Liver (tissue), 9 donors: Measurements from ENCODE around the gene EPB41L3. TPM values are rescaled to one million over a fixed set of nuclear protein-coding genes. Genes with fewer than 3 reads are reported as not detected.

Experiments used
- DNase-seq: peaks from one replicate; pipeline ENCODE4 v3.0.0-alpha.2; 2017; ENCODE audit warnings: low spot score
- H3K27ac ChIP-seq, 2 donors: one replicate each; pipeline ENCODE4 v1.7.0; 2013; ENCODE audit warnings: inconsistent platforms in 2 of 2, low read length in 2 of 2, control low read depth in 1 of 2, low read depth in 1 of 2, mild to moderate bottlenecking in 1 of 2
- H3K27me3 ChIP-seq, 4 donors: one replicate each; pipeline versions ENCODE4 v1.6.1 to v1.7.0; 2013; ENCODE audit warnings: low read length in 3 of 4, inconsistent platforms in 1 of 4, mild to moderate bottlenecking in 1 of 4, moderate library complexity in 1 of 4; ENCODE audit not compliant: control insufficient read depth in 4 of 4, insufficient read depth in 4 of 4
- H3K36me3 ChIP-seq, 4 donors: one replicate each; pipeline versions ENCODE4 v1.6.1 to v1.7.0; 2013; ENCODE audit warnings: low read length in 3 of 4, mild to moderate bottlenecking in 3 of 4, low read depth in 1 of 4, moderate library complexity in 1 of 4; ENCODE audit not compliant: control insufficient read depth in 4 of 4, insufficient read depth in 3 of 4
- H3K4me1 ChIP-seq, 4 donors: one replicate each; pipeline versions ENCODE4 v1.6.1 to v1.7.0; 2013; ENCODE audit warnings: low read length in 3 of 4, mild to moderate bottlenecking in 3 of 4, moderate library complexity in 1 of 4; ENCODE audit not compliant: control insufficient read depth in 4 of 4, insufficient read depth in 4 of 4
- H3K4me3 ChIP-seq, 3 donors: one replicate each; pipeline versions ENCODE4 v1.6.1 to v1.7.0; 2013; ENCODE audit warnings: low read length in 3 of 3, control low read depth in 1 of 3, low read depth in 1 of 3, mild to moderate bottlenecking in 1 of 3
- H3K9ac ChIP-seq, 2 donors: one replicate each; pipeline ENCODE4 v1.7.0; 2013; ENCODE audit warnings: low read length in 2 of 2, mild to moderate bottlenecking in 2 of 2, moderate library complexity in 2 of 2, control low read depth in 1 of 2, low read depth in 1 of 2
- H3K9me3 ChIP-seq, 4 donors: one replicate each; pipeline versions ENCODE4 v1.6.1 to v1.7.0; 2013; ENCODE audit warnings: low read length in 3 of 4; ENCODE audit not compliant: control insufficient read depth in 4 of 4
- ATF3 ChIP-seq: IDR thresholded peaks from 2 replicates; pipeline ENCODE4 v1.6.1; 2016; ENCODE audit warnings: antibody characterized with exemption
- CTCF ChIP-seq: fragments of 150-350 bp; IDR thresholded peaks from 2 replicates; pipeline ENCODE4 v1.5.1; 2017; ENCODE audit warnings: improper control_type of control experiment, low read depth, low read length; ENCODE audit not compliant: missing input control
- FOXA1 ChIP-seq: IDR thresholded peaks from 2 replicates; pipeline ENCODE4 v1.6.1; 2016; ENCODE audit warnings: antibody characterized with exemption
- FOXA2 ChIP-seq: IDR thresholded peaks from 2 replicates; pipeline ENCODE4 v1.6.1; 2016; ENCODE audit warnings: antibody characterized with exemption
- GABPA ChIP-seq, 2 donors: IDR thresholded peaks in 1 of 2; conservative IDR thresholded peaks in 1 of 2; 2 replicates each; pipeline ENCODE4 v1.6.1; 2016; ENCODE audit warnings: antibody characterized with exemption in 2 of 2, mild to moderate bottlenecking in 1 of 2, moderate library complexity in 1 of 2
- HNF4G ChIP-seq: IDR thresholded peaks from 2 replicates; pipeline ENCODE4 v1.6.1; 2016; ENCODE audit warnings: antibody characterized with exemption
- NR2F2 ChIP-seq: IDR thresholded peaks from 2 replicates; pipeline ENCODE4 v1.6.1; 2016; ENCODE audit warnings: antibody characterized with exemption
- RAD21 ChIP-seq, 2 donors: IDR thresholded peaks; 2 replicates each; pipeline ENCODE4 v1.6.1; 2016; ENCODE audit warnings: antibody characterized with exemption in 2 of 2, mild to moderate bottlenecking in 2 of 2
- RXRA ChIP-seq, 2 donors: IDR thresholded peaks; 2 replicates each; pipeline ENCODE4 v1.6.1; 2017 to 2018; ENCODE audit warnings: antibody characterized with exemption in 2 of 2, mild to moderate bottlenecking in 1 of 2
- SP1 ChIP-seq: IDR thresholded peaks from 2 replicates; pipeline ENCODE4 v1.6.1; 2018; ENCODE audit warnings: antibody characterized with exemption, mild to moderate bottlenecking
- TAF1 ChIP-seq: conservative IDR thresholded peaks from 2 replicates; pipeline ENCODE4 v1.6.1; 2016; ENCODE audit warnings: antibody characterized with exemption, mild to moderate bottlenecking
- YY1 ChIP-seq: IDR thresholded peaks from 2 replicates; pipeline ENCODE4 v1.6.1; 2016; ENCODE audit warnings: antibody characterized with exemption, mild to moderate bottlenecking
- WGBS: extraction: QIAGEN DNeasy Blood & Tissue Kit; methylation state at CpG from one replicate; pipeline ENCODE4 v1.1.7; 2013; 5-methylcytosine and 5-hydroxymethylcytosine counted together
- polyA plus RNA-seq, 2 donors: library from polyadenylated mRNA; stranded (reverse) in 1 of 2; unstranded in 1 of 2; fragments of 200-250 nt in 1 of 2; fragments of >200 nt in 1 of 2; fragmentation: Nextera tagmentation in 1 of 2; extraction: Ambion mirVana in 1 of 2; gene quantifications; one replicate each; pipeline versions ENCODE4 v1.2.1 to v1.2.3, GENCODE V29; 2013 to 2015
- total RNA-seq, 2 donors: library from RNA; depleted of rRNA; stranded (reverse); fragments of >200 nt; gene quantifications; one replicate each; pipeline ENCODE4 v1.2.3, GENCODE V29; 2014
- TF ChIP-seq, protein P1 (sequence below): IDR thresholded peaks from 2 replicates; pipeline ENCODE4 v1.6.1; 2016; ENCODE audit warnings: antibody characterized with exemption
- TF ChIP-seq, protein P2 (sequence below): IDR thresholded peaks from 2 replicates; pipeline ENCODE4 v1.6.1; 2016; ENCODE audit warnings: antibody characterized with exemption, mild to moderate bottlenecking
- donor health status: healthy.
- donor health status: healthy.
- donor health status: healthy.
- donor health status: healthy.
- donor health status: healthy.

Gene EPB41L3
- total and polyA plus RNA-seq, 4 donors, result 1.4 to 14.5 (median 5.1) TPM

DNA sequence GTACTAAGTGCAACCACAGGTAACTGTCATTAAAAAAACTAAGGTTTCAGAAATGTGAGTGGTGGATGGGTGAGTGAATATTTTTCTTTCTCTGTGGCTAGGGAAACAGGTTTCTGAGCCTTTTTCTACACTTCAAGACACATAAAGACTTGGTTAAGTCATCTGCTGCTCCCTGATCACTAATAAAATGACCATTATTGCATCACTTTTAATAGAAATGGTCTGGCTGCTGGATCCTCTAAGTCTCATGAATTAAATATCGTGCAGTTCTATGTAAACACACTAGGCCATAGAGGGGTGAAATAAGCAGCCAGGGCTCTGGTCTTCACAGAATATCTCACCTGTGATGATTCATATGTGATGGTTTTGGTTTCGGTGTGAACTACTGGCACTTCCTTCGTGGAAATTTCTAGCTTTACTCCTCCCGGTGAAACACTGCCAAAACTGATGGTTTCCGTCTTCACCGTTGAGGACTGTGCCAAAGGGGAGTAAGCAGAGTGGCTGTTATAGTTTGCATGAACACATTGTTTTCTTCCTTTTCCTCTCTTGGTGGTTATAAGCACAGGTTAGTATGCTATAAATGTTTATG, 147.8 kb downstream of the EPB41L3 start:
- Histone ChIP-seq H3K4me1 (no peaks in the 10 kb centered on the region), H3K4me3 (no peak overlapping the region), H3K36me3 (no peaks in the 10 kb centered on the region), H3K27ac (no peak overlapping the region), H3K9ac (no peak overlapping the region), H3K27me3 (no peaks in the 10 kb centered on the region), H3K9me3 (no peaks in the 10 kb centered on the region)
- DNase-seq, result no peak
- WGBS, result 93% methylated on average over 6 of the region's 6 CpGs
- no peak for TF ChIP-seq TAF1
- TF ChIP-seq HNF4G, result no peak
- TF ChIP-seq, protein P1, sequence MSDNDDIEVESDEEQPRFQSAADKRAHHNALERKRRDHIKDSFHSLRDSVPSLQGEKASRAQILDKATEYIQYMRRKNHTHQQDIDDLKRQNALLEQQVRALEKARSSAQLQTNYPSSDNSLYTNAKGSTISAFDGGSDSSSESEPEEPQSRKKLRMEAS, result no peak
- TF ChIP-seq ATF3, result no peak

DNA sequence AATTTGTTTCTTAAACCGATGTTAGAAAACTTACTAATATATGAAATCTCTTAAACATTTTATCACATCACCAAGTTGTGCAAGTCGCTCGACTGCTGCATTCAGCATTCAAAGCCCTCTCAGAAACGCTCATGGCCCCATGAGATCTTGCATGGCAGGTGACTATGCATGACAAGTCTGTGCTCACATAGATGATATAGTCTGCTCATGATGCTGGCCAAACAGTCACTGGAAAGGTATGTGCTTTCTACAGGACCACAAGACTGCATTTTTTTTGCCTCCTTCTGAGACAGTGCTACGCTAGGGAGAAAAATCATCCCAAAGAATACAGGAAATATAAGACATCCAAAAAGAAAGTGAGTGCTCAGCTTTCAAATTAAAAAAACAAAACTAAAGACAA, 150.0 kb downstream of the EPB41L3 start:
- no peak overlapping the region for H3K27ac ChIP-seq
- DNase-seq, result no peak
- H3K9me3 ChIP-seq, result no peaks in the 10 kb centered on the region
- H3K36me3 ChIP-seq, result no peaks in the 10 kb centered on the region
- no peaks in the 10 kb centered on the region for H3K27me3 ChIP-seq
- no peak for TF ChIP-seq FOXA1
- no peak for TF ChIP-seq SP1
- TF ChIP-seq YY1, result no peak
- TF ChIP-seq NR2F2, result no peak
- TF ChIP-seq GABPA (IDR thresholded peaks at IDR 0.05 in 1 of 2, conservative IDR thresholded peaks at IDR 0.05 in 1 of 2), result no peak
- no peak for TF ChIP-seq RXRA (IDR thresholded peaks at IDR 0.05)
- TF ChIP-seq, protein P2, sequence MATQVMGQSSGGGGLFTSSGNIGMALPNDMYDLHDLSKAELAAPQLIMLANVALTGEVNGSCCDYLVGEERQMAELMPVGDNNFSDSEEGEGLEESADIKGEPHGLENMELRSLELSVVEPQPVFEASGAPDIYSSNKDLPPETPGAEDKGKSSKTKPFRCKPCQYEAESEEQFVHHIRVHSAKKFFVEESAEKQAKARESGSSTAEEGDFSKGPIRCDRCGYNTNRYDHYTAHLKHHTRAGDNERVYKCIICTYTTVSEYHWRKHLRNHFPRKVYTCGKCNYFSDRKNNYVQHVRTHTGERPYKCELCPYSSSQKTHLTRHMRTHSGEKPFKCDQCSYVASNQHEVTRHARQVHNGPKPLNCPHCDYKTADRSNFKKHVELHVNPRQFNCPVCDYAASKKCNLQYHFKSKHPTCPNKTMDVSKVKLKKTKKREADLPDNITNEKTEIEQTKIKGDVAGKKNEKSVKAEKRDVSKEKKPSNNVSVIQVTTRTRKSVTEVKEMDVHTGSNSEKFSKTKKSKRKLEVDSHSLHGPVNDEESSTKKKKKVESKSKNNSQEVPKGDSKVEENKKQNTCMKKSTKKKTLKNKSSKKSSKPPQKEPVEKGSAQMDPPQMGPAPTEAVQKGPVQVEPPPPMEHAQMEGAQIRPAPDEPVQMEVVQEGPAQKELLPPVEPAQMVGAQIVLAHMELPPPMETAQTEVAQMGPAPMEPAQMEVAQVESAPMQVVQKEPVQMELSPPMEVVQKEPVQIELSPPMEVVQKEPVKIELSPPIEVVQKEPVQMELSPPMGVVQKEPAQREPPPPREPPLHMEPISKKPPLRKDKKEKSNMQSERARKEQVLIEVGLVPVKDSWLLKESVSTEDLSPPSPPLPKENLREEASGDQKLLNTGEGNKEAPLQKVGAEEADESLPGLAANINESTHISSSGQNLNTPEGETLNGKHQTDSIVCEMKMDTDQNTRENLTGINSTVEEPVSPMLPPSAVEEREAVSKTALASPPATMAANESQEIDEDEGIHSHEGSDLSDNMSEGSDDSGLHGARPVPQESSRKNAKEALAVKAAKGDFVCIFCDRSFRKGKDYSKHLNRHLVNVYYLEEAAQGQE, result no peak
- no peak for TF ChIP-seq HNF4G
- no peak for TF ChIP-seq RAD21 (IDR thresholded peaks at IDR 0.05)
- no peak for TF ChIP-seq CTCF
- no peak for TF ChIP-seq FOXA2
- no peaks in the 10 kb centered on the region for H3K4me1 ChIP-seq
- no peak overlapping the region for H3K4me3 ChIP-seq
- no peak overlapping the region for H3K9ac ChIP-seq
- WGBS, result 93% methylated on average over 5 of the region's 5 CpGs
